ENCODE measurements around the gene ZFYVE21. TPM values are rescaled to one million over a fixed set of nuclear protein-coding genes. Genes with fewer than 3 reads are reported as not detected.
A peak's percentile ranks its signal among the peaks of the same experiment; 100 is the strongest.

Gene ZFYVE21
- total RNA-seq, 2 donors from 2014 or later, result 15.3 to 16.4 TPM

DNA sequence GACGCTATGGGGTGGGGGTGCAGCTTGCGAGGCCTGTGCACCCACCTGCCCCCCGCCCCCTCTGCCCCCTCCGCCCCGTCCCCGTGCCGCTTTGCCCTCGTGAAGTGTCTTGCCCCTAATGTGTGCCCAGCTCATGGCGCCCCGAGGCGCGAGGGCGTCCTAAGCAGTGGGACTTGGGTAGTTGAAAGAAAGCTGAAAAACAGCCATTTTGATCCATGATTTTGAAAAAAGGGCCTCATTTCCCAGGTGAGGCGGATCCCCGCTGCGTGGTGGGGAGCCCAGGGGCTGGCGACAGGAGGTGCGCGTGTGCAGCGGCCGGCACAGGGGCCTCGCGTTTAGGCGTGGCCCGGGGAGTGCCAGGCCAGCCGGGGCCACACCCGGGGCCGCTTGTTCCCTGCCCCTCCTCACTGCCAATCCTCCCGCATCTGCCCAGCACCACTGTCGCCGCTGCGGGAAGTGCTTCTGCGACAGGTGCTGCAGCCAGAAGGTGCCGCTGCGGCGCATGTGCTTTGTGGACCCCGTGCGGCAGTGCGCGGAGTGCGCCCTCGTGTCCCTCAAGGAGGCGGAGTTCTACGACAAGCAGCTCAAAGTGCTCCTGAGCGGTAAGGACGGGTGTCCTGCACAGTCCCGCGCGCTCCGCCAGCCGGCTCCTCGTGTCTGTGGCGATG, 11.8 kb downstream of the ZFYVE21 start:
- Mint-ChIP-seq H3K27ac (no peak overlapping the region), H3K36me3 (no peaks in the 10 kb centered on the region), H3K9me3 (no peaks in the 10 kb centered on the region)
- no peak for DNase-seq (ENCODE audit: low spot score in 2 of 2)
- no peak for ATAC-seq

DNA sequence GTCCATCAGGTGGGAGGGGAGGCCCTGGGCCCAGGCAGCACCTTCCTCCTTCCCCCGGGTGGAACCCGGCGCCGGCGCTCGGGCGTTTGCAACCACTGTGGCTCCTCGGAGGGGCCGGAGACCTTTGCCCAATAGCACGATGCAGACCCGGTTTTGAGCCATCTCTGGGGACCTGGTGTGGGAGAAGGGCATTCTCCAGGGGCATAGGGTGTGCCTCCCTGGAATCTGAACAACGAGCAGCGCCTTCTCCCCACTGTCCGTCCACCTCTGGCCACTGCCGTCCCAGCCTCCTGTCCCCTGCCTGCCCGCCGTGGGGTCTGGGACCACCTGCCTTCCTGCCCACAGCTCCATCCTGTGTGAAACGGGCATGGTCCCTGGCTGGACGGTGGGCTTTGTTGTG, 12.5 kb downstream of the ZFYVE21 start:
- DNase-seq (ENCODE audit: low spot score in 2 of 2), result no peak
- Mint-ChIP-seq H3K9me3 (no peaks in the 10 kb centered on the region), H3K27ac (no peak overlapping the region)

DNA sequence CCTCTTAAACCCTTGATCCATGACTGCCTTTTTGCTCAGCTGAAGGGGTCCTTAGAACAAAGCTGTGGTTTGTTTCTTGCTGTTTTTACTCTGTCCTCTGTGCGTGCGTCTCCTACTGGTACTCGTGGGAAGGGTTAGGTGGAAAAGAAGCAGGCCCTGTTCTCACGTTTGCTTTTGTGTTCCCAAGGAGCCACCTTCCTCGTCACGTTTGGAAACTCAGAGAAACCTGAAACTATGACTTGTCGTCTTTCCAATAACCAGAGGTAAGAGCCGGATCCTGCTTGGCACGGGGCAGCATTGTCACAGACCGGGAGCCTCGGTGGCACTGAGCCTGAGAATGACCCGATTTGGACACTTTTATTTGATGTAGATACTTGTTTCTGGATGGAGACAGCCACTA, 13.1 kb downstream of the ZFYVE21 start:
- Mint-ChIP-seq H3K27ac (no peak overlapping the region), H3K9me3 (no peaks in the 10 kb centered on the region), H3K36me3 (no peaks in the 10 kb centered on the region)
- DNase-seq (ENCODE audit: low spot score in 2 of 2) (no peak), ATAC-seq (no peak)

More for the DNA sequence above, 12.5 kb downstream of the ZFYVE21 start:
- H3K36me3 Mint-ChIP-seq, result no peaks in the 10 kb centered on the region
- ATAC-seq, result no peak

DNA sequence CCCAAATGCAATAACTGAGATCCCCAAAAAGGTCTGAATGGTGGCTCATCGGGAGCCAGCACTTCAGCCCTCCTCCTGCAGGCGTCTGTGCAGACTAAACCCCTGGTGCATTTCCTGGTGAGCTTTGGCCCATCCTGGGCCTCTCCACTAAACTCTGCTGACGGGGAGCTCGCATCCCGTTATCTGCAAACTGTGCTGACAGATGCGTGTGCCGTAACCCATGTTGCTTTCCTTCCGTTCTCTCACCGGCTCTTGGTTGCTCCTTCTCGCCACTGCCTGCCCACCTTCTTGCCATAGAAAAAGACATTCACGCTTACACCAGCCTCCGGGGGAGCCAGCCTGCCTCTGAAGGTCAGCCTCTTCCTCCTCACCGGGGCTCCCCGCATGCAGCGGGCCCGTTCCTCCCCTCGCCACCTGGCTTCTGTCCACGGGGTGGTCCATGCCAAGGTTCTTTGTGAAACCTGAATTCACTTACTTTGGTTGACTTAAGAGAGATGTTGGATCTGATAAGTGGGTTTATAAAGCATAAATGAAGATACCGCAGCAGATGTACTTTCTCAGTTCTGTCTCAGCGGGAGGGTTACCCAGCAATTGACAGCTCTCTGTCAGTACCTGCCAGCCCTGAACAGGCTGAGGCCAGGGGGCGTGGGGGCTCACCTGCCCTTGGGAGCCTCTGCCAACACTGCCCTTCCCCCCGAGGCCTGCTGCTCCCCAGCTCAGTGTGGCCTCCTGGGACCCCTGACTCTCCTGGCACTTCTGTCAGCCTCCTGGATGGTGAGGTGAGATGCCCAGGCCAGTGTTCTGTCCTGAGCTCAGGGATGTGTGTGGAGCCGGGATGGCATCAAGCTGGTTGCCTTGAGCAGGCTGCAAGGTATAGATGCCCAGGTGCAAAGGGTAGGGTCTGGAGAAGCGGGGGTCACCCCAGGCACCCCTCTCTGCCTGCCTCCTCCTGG, 14.2 kb downstream of the ZFYVE21 start:
- Mint-ChIP-seq H3K36me3 (no peaks in the 10 kb centered on the region), H3K27ac (peak overlapping the region in 1 of 2 donors; percentile 82)
- ATAC-seq, result no peak

DNA sequence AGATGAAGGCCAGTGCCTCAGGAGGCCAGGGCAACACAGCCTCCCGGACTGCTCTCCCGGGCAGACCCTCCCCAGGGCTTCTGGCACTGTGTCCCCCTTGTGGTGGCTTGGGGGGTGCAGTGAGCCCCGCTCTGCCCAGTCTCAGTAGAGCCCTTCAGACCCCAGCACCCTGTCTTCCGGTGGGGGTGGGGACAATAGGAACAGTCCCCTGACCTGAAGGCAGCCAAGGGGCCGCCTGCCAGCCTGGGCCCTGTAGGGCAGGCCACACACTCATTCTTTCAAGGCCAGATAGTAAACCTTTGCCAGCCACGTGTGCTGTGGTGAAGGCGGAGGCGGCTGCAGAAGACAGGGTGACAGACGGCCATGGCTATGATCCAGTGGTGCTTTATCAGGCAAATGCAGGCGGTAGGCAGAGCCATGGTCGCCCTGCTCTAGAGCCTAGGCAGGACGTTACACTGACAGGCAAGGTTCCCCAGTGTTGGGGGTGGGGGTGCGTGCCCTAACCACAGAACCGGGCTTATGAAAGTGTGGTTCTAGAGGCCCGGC, 15.0 kb downstream of the ZFYVE21 start:
- H3K27ac Mint-ChIP-seq, result no peak overlapping the region
- no peak for ATAC-seq

More for the DNA sequence above, 14.2 kb downstream of the ZFYVE21 start:
- H3K9me3 Mint-ChIP-seq, result no peaks in the 10 kb centered on the region
- DNase-seq (ENCODE audit: low spot score in 2 of 2), result no peak

DNA sequence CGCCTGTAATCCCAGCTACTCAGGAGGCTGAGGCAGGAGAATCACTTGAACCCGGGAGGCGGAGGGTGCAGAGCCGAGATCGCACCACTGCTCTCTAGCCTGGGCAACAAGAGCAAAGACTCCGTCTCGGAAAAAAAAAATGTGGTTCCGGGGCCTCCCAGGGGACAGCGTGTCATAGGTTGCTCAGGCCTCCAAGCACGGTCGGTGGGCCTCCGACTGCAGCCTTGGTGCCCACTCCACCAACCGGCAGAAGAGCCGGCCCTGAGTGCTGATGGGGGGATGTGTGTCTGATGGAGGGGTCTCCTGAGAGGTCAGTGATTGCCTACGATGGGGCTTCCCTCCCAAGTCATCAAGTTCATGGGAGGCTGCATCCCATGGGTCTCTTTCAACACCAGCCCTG, 15.9 kb downstream of the ZFYVE21 start:
- DNase-seq (ENCODE audit: low spot score in 2 of 2), result no peak
- H3K9me3 Mint-ChIP-seq, result no peaks in the 10 kb centered on the region
- no peak for ATAC-seq
- no peak overlapping the region for H3K27ac Mint-ChIP-seq
- H3K36me3 Mint-ChIP-seq, result no peaks in the 10 kb centered on the region

More for the DNA sequence above, 15.0 kb downstream of the ZFYVE21 start:
- Mint-ChIP-seq H3K36me3 (no peaks in the 10 kb centered on the region), H3K9me3 (no peaks in the 10 kb centered on the region)
- DNase-seq (ENCODE audit: low spot score in 2 of 2), result no peak

DNA sequence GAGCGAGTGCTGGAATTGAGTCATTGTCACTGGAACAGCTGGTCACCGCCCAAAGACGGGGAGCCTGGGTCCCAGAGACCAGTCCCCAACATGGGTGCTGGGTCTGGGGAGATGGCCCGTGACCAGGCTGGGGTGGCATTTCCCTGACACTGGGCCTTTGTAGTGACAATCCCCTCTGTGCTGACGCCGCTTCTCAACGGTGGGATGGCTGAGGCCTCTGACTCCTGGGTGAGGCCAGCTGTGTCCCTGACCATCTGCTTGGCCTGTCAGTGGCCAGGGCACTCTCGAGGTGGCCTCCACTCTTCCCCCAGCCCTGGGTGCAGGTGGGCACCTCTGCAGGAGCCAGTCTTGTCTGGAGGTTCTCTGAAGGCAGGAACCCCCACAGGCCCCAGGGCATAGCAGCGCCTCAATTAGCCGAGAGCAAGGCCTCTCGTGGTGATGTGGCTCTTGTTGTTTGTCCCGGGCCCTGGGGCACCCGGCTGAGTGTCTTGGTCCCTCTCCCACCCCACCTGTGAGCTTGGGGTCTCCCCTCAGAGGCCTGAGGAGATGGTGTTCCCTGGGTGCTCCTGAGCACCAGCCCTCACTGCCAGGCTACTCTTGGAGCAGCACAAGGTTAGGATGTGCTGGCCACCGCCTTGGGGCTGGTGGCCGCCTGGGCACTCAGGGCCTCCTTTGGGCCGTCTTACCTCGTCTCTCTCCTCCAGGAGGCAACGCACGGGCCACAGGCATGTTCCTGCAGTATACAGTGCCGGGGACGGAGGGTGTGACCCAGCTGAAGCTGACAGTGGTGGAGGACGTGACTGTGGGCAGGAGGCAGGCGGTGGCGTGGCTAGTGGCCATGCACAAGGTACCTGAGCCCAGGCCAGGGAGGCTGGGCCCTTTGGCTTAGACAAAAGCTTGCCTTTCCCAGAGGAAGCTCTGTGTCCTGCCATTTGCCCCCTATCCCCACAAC, 16.6 kb downstream of the ZFYVE21 start:
- Mint-ChIP-seq H3K27ac (peak overlapping the region in 1 of 2 donors; percentile 66), H3K9me3 (no peaks in the 10 kb centered on the region), H3K36me3 (no peaks in the 10 kb centered on the region)
- DNase-seq (ENCODE audit: low spot score in 2 of 2) (no peak), ATAC-seq (no peak)

DNA sequence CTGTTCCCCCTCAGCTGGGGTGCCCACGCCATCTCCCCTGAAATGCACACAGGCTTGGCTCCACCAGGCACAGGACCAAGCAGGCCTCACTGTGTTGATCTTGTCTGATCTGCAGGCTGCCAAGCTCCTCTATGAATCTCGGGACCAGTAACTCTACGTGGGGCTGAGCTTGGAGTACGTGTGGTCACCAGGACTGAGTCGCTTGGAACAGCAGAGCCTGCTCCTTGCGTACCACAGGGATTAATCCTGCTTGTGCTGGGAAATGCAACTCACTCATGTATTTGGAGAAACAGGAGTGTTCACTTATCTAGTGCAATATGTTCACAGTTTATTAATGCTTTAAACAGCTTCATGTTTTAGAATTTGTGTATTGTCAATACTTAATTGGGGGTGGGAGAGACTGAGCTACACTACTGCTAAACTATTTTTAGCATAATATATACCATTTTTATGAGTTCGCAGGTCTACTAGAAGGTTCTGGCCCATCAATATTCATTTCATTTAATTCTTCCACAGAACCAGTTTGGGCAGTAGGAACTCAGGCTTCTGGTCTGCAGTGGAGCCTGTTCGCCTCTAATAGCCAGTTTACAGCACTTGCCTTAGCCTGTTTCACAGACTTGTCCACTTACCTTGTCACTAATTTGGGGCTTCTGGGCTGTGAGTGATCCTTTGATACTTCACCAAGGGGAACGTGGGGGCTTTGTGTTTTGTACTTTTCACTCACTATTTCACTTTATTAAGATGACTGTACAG, 17.4 kb downstream of the ZFYVE21 start:
- Mint-ChIP-seq H3K27ac (peak overlapping the region; percentile 66 to 85), H3K36me3 (no peaks in the 10 kb centered on the region), H3K9me3 (no peaks in the 10 kb centered on the region)
- ATAC-seq (no peak), DNase-seq (ENCODE audit: low spot score in 2 of 2) (no peak)

DNA sequence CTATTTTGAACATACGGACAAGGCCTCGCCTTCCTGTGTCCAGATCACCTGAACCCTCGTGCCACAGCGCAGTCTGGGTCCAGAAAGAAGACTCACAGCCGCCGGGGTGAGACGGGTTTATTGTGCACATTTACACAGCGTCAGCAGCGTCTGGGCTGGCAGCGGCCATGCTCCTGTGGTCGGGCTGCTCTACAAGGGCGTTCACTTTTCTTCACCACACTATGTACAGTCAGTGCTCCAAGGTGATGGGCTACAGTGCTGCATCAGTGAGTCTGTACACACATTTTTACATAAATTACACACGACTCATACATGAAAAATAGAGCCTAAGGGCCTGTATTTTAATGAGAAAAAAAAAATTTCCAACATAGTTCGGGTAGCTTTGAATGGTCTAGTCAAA, 18.0 kb downstream of the ZFYVE21 start:
- ATAC-seq, result no peak

DNA sequence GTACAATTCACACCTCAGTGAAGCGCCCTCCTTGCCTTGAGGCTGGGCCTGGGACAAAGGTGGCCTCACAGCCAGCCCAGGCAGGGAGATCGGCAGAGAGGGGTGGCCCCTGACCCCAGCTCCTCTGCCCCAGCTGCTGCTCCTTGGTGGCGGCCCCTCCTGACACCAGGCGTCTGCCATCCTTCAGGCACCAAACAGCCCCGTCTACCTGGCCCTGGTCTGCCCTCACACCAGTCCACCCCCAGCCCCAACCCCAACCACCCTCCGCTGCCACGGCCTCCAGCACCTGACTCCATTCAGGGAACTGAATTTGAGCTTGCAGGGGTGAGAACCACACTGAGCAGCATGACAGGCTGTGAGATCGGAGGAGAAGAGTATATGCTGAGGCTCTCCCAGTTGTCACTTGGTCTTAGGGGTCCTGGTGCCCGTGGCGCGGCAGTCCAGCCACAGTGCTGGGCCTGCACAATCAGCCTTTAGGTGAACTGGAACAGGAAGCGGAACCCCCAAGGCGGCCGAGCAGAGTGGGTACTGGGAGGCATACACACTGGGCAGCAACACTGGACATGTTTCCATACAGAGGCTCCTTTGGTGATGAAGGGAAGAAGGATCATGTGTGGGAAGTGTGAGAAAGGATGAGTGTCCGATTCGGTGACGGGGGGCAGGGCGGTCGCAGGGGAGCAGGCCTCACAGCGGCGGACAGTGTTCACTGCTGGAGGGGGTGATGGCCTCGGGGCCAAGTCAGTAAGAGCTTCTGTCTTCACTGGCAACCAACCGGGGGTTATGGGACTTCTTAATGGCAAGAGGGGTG, 18.7 kb downstream of the ZFYVE21 start:
- DNase-seq (ENCODE audit: low spot score in 2 of 2), result no peak
- Mint-ChIP-seq H3K27ac (peak overlapping the region in 1 of 2 donors; percentile 19), H3K36me3 (no peaks in the 10 kb centered on the region), H3K9me3 (no peaks in the 10 kb centered on the region)
- ATAC-seq, result no peak

More for the DNA sequence above, 18.0 kb downstream of the ZFYVE21 start:
- no peak for DNase-seq (ENCODE audit: low spot score in 2 of 2)
- Mint-ChIP-seq H3K27ac (no peak overlapping the region), H3K9me3 (no peaks in the 10 kb centered on the region), H3K36me3 (no peaks in the 10 kb centered on the region)

DNA sequence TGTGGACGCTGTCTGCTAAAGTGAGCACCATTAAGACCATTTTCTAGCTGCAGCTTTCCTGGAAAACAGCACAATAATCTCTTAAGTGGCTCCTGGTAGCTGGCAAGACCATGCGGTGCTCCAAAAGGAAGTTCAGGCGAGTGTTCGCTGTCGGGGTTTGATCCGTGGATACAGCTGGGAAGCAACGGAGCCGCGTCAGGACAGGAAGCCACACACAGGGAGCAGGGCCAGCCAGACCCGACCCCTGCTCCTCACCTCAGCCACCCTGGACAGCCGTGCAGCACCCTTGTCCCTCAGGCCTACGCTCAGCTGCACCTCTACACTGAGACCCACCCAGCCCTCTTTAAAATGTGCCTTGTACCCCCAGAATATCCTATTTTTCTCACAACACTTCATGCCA, 19.4 kb downstream of the ZFYVE21 start:
- H3K36me3 Mint-ChIP-seq, result no peaks in the 10 kb centered on the region
- H3K27ac Mint-ChIP-seq, result peak overlapping the region in 1 of 2 donors; percentile 19
- DNase-seq (ENCODE audit: low spot score in 2 of 2) (no peak), ATAC-seq (no peak)
- H3K9me3 Mint-ChIP-seq, result no peaks in the 10 kb centered on the region

DNA sequence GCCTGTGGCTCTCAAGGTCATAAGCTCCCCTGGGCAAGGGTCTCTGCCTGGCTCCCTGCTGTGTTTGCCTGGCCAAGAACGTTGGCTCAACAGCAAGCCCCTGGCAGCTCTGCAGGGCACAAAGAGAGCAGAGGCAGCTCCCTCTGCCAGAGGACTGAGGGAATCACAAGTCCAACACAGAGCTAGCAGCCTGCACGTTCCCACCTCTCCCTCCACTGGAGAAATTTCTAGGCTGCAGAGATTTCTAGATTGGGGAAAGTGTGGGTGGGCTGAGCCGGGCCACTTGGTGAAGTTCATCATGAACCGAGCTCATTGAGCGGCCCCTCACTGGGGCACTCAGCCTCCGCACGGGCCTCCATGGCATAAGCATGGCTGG, 19.8 kb downstream of the ZFYVE21 start:
- Mint-ChIP-seq H3K9me3 (no peaks in the 10 kb centered on the region), H3K27ac (no peak overlapping the region), H3K36me3 (no peaks in the 10 kb centered on the region)
- no peak for ATAC-seq
- no peak for DNase-seq (ENCODE audit: low spot score in 2 of 2)

DNA sequence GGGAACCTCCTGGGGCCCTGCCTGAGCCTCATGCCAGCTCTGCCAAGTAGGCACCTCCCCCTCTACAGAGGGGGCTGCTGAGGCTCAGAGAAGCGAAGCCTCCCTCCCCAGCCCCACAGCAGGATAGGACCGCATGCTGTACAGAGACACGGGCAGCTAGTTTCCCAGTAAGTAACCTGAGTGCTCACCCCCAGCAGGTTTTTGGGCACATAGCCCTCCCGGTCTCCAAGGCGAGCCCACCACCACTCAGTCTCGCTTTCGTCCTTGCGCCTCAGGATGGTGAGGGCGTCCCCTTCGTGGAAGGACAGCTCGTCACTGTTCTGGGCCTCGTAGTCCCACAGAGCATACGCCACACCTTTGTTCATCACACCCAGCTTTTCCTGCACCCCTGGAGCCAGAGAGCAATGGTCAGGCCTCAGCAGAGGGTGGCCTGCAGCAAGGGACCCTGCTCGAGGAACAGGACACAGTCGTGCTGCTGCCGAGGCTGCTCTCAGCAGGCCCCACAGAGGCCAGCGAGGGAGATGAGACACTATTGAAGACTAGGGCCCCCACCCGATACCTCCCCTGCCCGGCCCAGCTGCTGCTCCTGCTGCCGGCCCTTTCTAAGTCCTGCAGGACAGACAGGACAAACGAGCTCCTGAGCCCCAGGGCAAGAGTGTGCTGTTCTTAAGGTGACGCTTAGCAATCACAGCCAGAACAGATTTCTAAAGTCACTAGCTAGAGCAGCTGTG, 20.4 kb downstream of the ZFYVE21 start:
- H3K36me3 Mint-ChIP-seq, result no peaks in the 10 kb centered on the region
- ATAC-seq (no peak), DNase-seq (ENCODE audit: low spot score in 2 of 2) (no peak)
- H3K27ac Mint-ChIP-seq, result no peak overlapping the region
- H3K9me3 Mint-ChIP-seq, result no peaks in the 10 kb centered on the region

DNA sequence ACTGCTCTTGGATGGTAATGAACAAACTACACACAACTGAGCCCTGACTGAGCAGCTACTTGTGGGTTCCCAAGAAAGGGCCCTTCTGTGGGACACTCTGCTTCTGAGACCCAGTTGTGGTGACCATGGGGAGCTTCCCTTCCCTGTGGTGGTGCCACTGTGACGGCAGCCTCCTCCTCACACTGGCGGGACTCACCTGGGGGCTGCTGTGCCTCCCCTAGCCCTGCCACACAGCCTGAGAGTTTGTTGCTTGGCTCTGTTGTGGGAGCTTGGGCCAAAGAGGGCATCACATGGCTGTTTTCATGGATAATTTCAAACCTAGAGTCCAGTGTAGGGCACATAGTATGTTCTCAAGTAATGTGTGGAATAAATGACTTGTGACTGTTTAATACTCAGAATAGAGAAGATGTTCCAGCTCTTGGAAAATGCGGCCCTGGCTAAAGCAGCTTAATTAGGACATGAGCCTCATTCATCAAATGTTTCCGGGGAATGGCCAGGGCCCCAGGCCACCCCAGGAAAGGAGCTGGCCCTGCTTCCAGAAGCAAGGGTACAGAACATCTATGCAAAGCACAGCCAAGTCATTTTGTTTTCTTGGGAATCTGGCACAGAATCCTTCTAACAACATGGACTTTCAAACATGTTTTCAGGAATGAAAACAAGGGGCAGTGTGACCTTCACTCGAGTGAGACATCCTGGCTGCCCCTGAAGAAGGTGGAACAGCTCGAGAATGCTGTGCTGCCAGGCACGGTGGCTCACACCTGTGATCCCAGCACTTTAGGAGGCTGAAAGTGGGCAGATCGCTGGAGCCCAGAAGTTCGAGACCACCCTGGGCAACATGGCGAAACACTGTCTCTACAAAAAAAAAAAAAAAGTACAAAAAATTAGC, 21.2 kb downstream of the ZFYVE21 start:
- no peak overlapping the region for H3K27ac Mint-ChIP-seq
- H3K36me3 Mint-ChIP-seq, result no peaks in the 10 kb centered on the region
- no peaks in the 10 kb centered on the region for H3K9me3 Mint-ChIP-seq
- no peak for ATAC-seq
- DNase-seq (ENCODE audit: low spot score in 2 of 2), result no peak

Data from activated naive CD4-positive, alpha-beta T cell treated with anti-CD3 and anti-CD28 coated beads, Interleukin-2, amount 50 U/mL, for 72 hours (primary cell).